Large intestine (tissue), 12 donors: ENCODE results near the gene HSPA1L. TPM values are rescaled to one million over a fixed set of nuclear protein-coding genes. Genes with fewer than 3 reads are reported as not detected.
A peak's percentile ranks its signal among the peaks of the same experiment; 100 is the strongest.
"Not testable (repeated sequence)": the region's sequence is repeated elsewhere in the genome, so short reads cannot be mapped to it uniquely, and the experiment has no call there.

Experiments used
- DNase-seq, 2 donors: peaks; one replicate each; pipeline versions ENCODE4 v3.0.0 to v3.0.0-alpha.2; 2013
- H3K27ac ChIP-seq: one replicate; pipeline ENCODE4 v1.5.1; 2013; ENCODE audit warnings: low read length
- H3K27me3 ChIP-seq: 2 replicates; pipeline ENCODE4 v1.6.1; 2013; ENCODE audit warnings: low read length; ENCODE audit not compliant: control insufficient read depth, insufficient read depth
- H3K36me3 ChIP-seq: 2 replicates; pipeline ENCODE4 v1.6.1; 2013; ENCODE audit warnings: low read length; ENCODE audit not compliant: control insufficient read depth, insufficient read depth
- H3K4me1 ChIP-seq: one replicate; pipeline ENCODE4 v1.6.1; 2013; ENCODE audit warnings: low read length; ENCODE audit not compliant: control insufficient read depth, insufficient read depth
- H3K4me3 ChIP-seq: one replicate; pipeline ENCODE4 v1.5.1; 2013; ENCODE audit warnings: low read length
- H3K9me3 ChIP-seq: one replicate; pipeline ENCODE4 v1.6.1; 2013; ENCODE audit warnings: mild to moderate bottlenecking, low read depth, low read length, moderate library complexity; ENCODE audit not compliant: control insufficient read depth
- WGBS: methylation state at CpG from one replicate; pipeline ENCODE4 v1.1.5; 2013; ENCODE audit warnings: low lambda C conversion rate; ENCODE audit not compliant: insufficient coverage; 5-methylcytosine and 5-hydroxymethylcytosine counted together
- long read RNA-seq, 11 donors: transcript quantifications; one replicate each; lab custom pipeline, GENCODE V29; 2026
- polyA plus RNA-seq: library from polyadenylated mRNA; unstranded; fragments of 120-200 nt; gene quantifications from one replicate; pipeline ENCODE4 v1.2.1, GENCODE V29; 2013

Gene HSPA1L
- 2.8 TPM for polyA plus RNA-seq
- long read RNA-seq, donor 1, result 0 reads
- long read RNA-seq, donor 2, result 0 reads
- long read RNA-seq, donor 3, result 0 reads
- long read RNA-seq, donor 4, result 0 reads
- long read RNA-seq, donor 5, partial matches to known transcripts, result 68 of 68 reads
- long read RNA-seq, donor 5, other reads (novel, unspliced or antisense), result 0 of 68 reads
- long read RNA-seq, donor 6, partial matches to known transcripts, result 0 of 1 reads
- long read RNA-seq, donor 6, other reads (novel, unspliced or antisense), result 0 of 1 reads
- long read RNA-seq, donor 7, partial matches to known transcripts, result 328 of 488 reads
- long read RNA-seq, donor 7, other reads (novel, unspliced or antisense), result 160 of 488 reads
- long read RNA-seq, donor 8, partial matches to known transcripts, result 478 of 787 reads
- long read RNA-seq, donor 8, other reads (novel, unspliced or antisense), result 309 of 787 reads
- long read RNA-seq, donor 9, result 0 reads
- long read RNA-seq, donor 10, partial matches to known transcripts, result 861 of 1,509 reads
- long read RNA-seq, donor 10, other reads (novel, unspliced or antisense), result 647 of 1,509 reads
- long read RNA-seq, donor 11, partial matches to known transcripts, result 333 of 538 reads
- long read RNA-seq, donor 11, other reads (novel, unspliced or antisense), result 205 of 538 reads

DNA sequence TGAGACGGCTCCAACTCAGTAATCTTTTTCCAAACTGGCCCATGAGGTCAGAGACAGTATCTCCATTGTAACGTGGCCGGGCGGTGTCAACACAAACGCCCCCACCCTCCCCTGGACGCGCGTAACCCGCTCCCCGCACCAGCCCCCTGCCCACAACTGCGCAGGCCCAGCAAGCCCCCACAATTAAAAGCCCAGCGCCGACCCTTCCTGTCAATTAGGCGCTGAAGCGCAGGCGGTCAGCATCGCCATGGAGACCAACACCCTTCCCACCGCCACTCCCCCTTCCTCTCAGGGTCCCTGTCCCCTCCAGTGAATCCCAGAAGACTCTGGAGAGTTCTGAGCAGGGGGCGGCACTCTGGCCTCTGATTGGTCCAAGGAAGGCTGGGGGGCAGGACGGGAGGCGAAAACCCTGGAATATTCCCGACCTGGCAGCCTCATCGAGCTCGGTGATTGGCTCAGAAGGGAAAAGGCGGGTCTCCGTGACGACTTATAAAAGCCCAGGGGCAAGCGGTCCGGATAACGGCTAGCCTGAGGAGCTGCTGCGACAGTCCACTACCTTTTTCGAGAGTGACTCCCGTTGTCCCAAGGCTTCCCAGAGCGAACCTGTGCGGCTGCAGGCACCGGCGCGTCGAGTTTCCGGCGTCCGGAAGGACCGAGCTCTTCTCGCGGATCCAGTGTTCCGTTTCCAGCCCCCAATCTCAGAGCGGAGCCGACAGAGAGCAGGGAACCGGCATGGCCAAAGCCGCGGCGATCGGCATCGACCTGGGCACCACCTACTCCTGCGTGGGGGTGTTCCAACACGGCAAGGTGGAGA is at the start of gene HSPA1L, which contains the start of gene HSPA1A:
HSPA1L (minus strand) TSS at position 259 of the 814 bp plus-strand sequence. CDS start 3,311 bp downstream, outside the sequence.
HSPA1A (plus strand) TSS at position 519 of the 814 bp plus-strand sequence; CDS start at position 733, 214 bp downstream.
- H3K27ac ChIP-seq, result peak within 1 kb of the TSS; percentile 98
- WGBS, result no CpG with 5 or more reads among the region's 56 CpGs

DNA sequence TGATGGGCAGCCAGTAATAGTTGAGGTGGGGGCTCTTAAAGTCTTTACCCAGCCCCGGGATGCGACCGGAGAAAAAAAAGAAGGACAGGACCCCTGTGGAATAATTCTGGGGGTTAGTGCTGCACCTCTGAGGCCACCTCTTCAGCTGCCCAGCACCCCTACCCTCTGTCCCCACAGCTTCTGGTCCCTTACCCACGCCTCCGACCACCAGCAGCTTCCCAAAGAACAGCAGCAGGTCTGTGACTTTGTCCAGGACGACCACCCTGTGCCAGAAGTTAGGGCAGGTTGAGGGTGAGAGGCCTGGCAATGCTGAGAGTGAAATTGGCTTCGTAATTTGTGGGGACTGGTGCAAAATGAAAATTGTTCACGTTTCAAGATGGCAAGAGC is 49.7 kb upstream of the HSPA1L start:
- WGBS, result no CpG with 5 or more reads among the region's 8 CpGs
- peaks cover 47% of the 10 kb centered on the region for H3K36me3 ChIP-seq

More for the DNA sequence above, at the start of gene HSPA1L, which contains the start of gene HSPA1A:
- DNase-seq, result peak; percentile 91 to 97
- Histone ChIP-seq H3K27me3 (no peaks in the 10 kb centered on the region), H3K4me3 (peak within 1 kb of the TSS; percentile 47), H3K9me3 (no peaks in the 10 kb centered on the region), H3K36me3 (no peaks in the 10 kb centered on the region), H3K4me1 (peaks cover 25% of the 10 kb centered on the region)

DNA sequence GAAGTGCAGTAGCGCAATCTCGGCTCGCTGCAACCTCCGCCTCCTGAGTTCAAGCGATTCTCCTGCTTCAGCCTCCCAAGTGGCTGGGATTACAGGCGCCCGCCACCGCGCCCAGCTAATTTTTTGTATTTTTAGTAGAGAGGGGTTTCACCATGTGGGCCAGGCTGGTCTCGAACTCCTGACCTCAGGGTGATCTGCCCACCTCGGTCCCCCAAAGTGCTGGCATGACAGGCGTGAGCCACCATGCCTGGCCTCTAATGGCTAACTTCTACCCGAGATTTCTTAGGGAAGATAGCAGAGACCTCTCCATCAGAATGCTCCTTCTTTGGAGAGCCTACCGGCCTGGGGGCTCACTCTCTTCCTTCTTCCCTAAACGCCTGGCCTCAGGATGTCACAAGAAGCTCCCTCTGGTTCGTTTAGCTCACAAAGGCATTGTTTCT is 49.1 kb upstream of the HSPA1L start:
- WGBS, result no CpG with 5 or more reads among the region's 16 CpGs
- not testable (repeated sequence) for DNase-seq, H3K9me3 ChIP-seq, H3K27me3 ChIP-seq
- peak overlapping the region; percentile 56 for H3K27ac ChIP-seq
- peaks cover 15% of the 10 kb centered on the region for H3K4me1 ChIP-seq
- H3K4me3 ChIP-seq, result peak overlapping the region; percentile 29
- H3K36me3 ChIP-seq, result peaks cover 49% of the 10 kb centered on the region

More for the DNA sequence above, 49.7 kb upstream of the HSPA1L start:
- Histone ChIP-seq H3K9me3 (no peaks in the 10 kb centered on the region), H3K4me3 (no peak overlapping the region), H3K27me3 (no peaks in the 10 kb centered on the region), H3K4me1 (peaks cover 10% of the 10 kb centered on the region), H3K27ac (no peak overlapping the region)
- no peak for DNase-seq

DNA sequence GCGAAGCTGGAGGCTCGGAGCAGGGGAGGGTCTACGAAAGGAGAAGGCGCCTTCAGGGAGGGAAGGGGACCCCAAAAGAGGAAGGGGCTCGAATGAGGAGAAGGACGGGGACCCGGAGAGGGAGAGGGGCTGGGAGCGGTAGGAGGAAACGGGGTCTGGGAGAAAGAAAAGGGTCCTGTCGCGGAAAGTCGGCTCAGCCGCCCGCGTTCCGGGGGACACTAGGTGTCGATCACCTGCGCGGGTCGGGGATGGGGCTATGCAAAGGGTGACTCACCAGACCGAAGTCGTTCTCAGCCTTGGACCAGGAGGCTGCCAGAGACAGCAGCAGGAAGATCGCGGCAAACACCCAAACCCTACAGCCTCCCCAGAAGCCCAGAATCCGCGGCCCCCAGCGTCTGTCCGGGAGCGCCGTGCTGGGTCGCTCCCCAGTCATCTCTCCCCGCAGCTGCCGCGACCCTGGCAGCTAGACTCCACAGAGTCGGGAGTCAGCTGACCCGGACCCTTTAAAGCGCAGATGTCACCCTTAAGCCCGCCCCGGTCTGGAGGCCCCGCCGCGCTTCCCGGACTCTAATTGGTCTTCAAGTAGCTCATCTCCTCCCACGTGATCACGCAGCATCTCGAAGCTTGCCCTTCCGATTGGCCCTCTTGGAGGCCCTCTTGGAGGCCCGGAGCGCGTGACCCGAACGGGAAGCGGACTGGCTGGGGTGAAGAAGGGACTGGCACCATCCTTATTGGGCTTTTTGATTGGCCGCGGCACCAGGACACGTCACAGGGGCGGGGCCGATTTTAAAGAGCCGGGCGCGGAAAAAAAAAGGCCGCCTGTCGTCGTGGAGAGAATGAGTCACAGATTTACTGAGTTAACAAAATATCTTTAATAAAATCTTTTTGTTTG is 47.5 kb upstream of the HSPA1L start, which contains the start of gene NEU1:
NEU1 (minus strand) TSS at position 478 of the 892 bp plus-strand sequence; CDS start at position 433, 45 bp downstream.
- peaks cover 15% of the 10 kb centered on the region for H3K4me1 ChIP-seq
- no peaks in the 10 kb centered on the region for H3K27me3 ChIP-seq
- H3K9me3 ChIP-seq, result no peaks in the 10 kb centered on the region
- peak within 1 kb of the TSS; percentile 63 for H3K27ac ChIP-seq
- WGBS, result no CpG with 5 or more reads among the region's 64 CpGs
- H3K36me3 ChIP-seq, result peaks cover 54% of the 10 kb centered on the region
- peak; percentile 100 for DNase-seq
- peak within 1 kb of the TSS; percentile 79 for H3K4me3 ChIP-seq

DNA sequence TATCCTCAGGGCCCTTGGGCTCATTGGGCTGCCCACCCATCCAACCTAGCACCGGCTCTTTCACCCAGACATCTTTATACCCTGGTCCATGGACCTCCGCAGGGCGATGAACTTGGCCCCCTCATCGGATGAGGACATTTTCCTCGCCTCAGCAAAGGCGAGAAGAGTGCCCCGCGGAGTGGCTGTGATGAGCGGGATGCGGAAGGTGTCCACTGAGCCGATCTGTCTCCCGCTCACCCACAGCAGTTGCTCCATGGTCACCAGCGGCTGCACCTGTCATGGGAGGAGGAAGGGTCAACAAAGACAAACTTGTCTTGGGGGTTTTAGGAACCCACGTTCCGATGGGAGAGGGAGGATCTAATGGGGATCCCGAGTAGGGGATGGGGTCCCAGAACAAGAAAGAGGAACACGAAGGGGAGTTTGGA is 46.8 kb upstream of the HSPA1L start:
- peak overlapping the region; percentile 79 for H3K4me3 ChIP-seq
- WGBS, result no CpG with 5 or more reads among the region's 17 CpGs
- no peaks in the 10 kb centered on the region for H3K9me3 ChIP-seq
- H3K4me1 ChIP-seq, result peaks cover 15% of the 10 kb centered on the region
- peak overlapping the region; percentile 63 for H3K27ac ChIP-seq
- DNase-seq, result peak in 1 of 2 donors; percentile 25
- H3K27me3 ChIP-seq, result no peaks in the 10 kb centered on the region
- H3K36me3 ChIP-seq, result peaks cover 59% of the 10 kb centered on the region

DNA sequence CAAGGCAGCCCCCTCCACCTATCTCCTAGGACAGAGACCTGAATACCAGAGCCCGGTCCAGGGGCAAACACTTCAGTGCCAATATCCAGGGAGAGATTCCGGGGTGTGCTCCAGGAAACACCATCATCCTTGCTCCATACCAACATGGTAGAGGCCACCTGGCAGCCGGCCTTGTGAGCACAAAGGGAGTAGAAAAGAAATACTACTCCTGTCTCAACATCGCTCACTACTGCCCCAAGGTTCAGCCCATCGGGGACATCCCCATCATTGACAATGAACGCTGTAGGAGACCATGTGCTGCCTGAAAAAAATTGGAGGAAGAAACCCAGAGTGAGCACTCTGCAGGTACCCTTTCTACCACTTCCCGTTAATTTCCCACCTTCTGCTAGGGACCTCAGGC is 46.1 kb upstream of the HSPA1L start:
- DNase-seq, result no peak
- WGBS, result no CpG with 5 or more reads among the region's 7 CpGs
- Histone ChIP-seq H3K4me3 (peak overlapping the region; percentile 79), H3K4me1 (peaks cover 15% of the 10 kb centered on the region), H3K27ac (no peak overlapping the region), H3K9me3 (no peaks in the 10 kb centered on the region), H3K36me3 (peaks cover 60% of the 10 kb centered on the region), H3K27me3 (no peaks in the 10 kb centered on the region)

DNA sequence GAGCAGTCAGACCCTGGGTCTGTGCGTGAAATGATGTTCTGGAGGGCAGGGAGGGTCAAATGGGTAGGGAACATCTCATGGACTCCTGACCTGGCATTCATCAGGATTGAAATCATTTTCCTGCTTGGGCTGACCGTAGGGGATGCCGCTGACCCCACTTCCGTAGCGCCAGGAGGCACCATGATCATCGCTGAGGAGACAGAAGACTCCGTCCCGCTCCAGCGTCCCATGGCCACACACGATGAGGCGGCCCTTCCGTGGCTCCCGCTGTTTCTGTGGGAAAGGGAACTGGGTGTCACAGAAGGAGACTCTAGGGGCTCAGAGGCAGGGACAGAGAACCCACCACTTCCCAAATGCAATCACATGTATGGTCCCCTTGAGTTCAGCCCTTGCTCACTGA is 45.3 kb upstream of the HSPA1L start:
- no CpG with 5 or more reads among the region's 13 CpGs for WGBS
- Histone ChIP-seq H3K4me1 (peaks cover 15% of the 10 kb centered on the region), H3K9me3 (peaks cover 3% of the 10 kb centered on the region), H3K4me3 (no peak overlapping the region), H3K27ac (no peak overlapping the region), H3K36me3 (peaks cover 55% of the 10 kb centered on the region), H3K27me3 (no peaks in the 10 kb centered on the region)
- DNase-seq, result no peak

DNA sequence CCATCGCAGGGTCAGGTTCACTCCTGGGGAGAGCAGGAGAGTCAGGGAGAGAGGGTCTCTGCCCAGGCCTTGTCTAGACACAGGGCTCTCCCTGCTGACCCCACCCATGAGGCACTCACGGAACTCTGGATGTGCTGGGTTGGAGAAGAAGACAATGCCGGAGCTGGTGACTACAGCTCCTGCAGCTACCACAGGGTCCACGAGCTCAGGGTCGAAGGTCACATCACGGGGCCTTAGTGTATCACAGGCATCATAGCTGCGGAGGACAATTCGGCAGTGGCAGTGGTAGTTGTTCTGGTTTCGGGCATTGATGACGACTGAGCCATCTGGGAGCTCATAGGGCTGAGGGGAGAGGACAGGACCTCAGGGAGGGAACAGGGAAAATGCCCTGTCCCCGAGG is 44.8 kb upstream of the HSPA1L start:
- no peak for DNase-seq
- Histone ChIP-seq H3K36me3 (peaks cover 52% of the 10 kb centered on the region), H3K9me3 (peaks cover 7% of the 10 kb centered on the region), H3K4me1 (peaks cover 15% of the 10 kb centered on the region), H3K4me3 (peak overlapping the region; percentile 10), H3K27me3 (no peaks in the 10 kb centered on the region), H3K27ac (no peak overlapping the region)
- no CpG with 5 or more reads among the region's 11 CpGs for WGBS

DNA sequence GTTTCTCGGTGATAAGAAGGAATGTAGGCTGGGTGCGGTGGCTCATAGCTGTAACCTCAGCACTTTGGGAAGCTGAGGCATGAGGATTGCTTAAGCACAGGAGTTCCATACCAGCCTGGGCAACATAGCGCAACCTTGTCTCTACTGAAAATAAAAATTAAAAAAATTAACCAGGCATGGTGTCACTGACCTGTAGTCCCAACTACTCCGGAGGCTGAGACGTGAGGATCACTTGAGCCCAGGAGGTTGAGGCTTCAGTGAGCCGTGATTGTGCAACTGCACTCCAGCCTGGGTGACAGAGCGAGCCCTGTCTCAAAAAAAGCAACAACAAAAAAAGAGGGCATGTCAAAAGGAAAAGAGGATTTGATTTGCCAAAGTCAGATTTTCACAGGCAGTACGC is 43.6 kb upstream of the HSPA1L start:
- Histone ChIP-seq H3K4me3 (no peak overlapping the region), H3K36me3 (peaks cover 45% of the 10 kb centered on the region), H3K9me3 (peaks cover 7% of the 10 kb centered on the region), H3K27me3 (no peaks in the 10 kb centered on the region), H3K4me1 (peaks cover 14% of the 10 kb centered on the region), H3K27ac (no peak overlapping the region)
- WGBS, result no CpG with 5 or more reads among the region's 8 CpGs
- no peak for DNase-seq
